Middle frontal gyrus (tissue), 1 donor: ENCODE measurements around the gene ABHD2.
"Not testable (repeated sequence)": the region's sequence is repeated elsewhere in the genome, so short reads cannot be mapped to it uniquely, and the experiment has no call there.

Experiments
- DNase-seq: peaks from one replicate; pipeline ENCODE4 v3.0.0-alpha.2; 2015; ENCODE audit warnings: low spot score; ENCODE audit errors: extremely low spot score

The ABHD2 gene

DNA sequence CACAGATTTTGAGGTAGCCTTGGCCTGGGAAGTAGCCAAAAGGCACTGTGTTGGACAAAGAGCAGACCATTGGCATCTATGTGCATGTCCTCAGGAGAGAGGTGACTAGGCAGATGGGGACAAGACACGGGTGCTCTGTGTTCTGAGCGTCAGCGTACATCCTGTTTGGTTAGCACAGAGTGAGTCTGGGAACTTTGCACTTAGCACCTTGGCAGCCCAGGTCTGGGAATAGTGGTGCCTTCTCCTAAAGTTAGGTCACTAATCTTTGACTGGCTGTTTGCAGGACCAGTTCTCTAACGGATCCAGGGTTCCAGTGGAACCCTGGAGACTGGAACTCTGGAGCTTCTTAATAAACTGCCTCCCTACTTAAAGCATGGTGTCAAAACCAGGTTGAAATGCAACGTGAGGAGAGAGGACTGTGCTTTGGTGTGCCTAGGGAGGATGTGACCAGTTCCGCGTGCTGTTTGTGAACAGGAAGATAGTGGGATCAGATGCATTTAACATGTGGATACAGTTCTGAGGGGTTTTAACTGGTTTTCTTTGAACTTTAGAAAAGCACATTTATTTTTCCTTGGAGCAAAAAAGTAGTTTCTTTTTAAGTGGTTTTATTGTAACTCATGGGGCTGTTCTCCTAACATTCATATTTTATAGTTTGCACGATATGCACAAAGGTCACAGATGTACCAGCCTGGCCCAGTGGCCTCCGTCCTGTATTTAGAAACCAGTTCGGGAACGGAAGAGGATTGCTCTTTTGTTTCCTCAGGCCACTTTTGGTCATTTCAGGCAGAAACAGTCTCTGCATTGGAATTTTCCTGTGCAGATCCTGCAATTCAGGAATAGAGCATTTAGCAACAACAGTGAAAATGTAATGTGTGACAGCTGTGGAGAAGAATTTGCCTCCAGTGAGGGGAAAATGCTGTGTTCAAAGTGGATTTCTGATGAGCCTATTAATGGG is 48.8 kb downstream of the ABHD2 start:
- DNase-seq, result no peak

GRCh38 chr15:89137926-89138325 is 49.7 kb downstream of the ABHD2 start:
- DNase-seq, result no peak

DNA sequence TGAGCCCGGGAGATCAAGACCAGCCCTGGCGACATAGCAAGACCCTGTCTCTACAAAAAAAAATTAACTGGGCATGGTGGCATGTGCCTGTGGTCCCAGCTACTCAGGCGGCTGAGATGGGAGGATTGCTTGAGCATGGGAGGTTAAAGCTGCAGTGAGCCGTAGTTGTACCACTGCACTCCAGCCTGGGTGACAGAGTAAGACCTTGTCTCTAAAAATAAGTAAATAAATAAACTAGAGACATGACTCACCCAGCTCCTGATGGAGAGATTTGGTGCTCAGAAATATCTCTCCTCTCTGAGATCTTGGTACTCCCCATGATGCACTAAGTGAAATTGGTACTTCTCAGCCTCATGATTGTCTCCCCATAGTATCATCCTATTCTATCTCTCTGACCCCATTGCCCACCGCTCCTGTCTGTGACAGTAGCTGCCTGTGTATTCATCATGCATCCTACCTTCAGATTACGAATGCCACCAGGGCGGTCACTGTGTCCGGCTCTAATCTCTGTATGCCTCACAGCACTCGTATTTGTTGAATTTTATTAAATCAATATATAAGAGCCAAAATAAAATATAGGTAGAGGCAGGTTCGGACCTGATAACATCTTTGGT is 50.9 kb downstream of the ABHD2 start:
- no peak for DNase-seq

- DNase-seq, result no peak
These were observed 51.6 kb downstream of the ABHD2 start for GRCh38 chr15:89139613-89140499.

DNA sequence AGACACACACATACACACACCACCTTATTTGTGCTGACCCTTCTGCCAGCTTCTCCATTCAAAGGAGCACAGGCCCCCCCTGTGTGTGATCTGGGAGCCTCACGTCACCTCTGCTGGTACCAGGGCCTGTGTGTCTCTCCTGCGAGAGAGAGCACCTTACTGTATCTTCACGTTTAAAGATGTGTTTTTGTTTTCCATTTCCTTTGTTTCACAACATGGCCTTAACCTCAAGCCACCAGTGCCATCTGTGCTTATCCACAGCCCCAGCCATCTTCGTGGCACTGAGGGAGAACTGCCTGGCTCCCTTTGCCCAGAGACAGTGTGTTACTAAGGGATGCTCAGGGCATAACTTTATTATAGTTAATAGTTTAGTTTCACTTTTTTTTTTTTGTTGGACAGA is 52.3 kb downstream of the ABHD2 start:
- DNase-seq, result no peak

GRCh38 chr15:89141159-89141558 is 52.9 kb downstream of the ABHD2 start:
- DNase-seq, result not testable (repeated sequence)

DNA sequence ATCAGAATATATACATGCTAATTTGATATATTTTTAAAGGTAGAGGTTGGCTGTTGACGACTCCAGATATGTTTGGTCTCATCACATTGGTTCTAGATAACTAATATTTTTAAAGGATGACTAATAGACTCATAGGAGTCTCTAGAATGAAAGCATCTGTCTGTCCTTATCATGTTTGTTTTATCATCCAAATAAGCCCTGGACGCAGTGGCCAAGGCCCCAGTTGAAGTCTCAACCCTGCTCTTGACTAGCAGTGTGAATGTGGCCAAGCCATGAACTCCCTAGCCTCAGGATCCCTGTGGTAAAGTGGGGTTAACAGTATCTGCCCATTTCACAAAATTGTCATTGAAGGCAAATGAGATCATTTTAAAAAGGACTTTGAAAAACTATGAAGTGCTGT is 53.6 kb downstream of the ABHD2 start:
- DNase-seq, result no peak

DNA sequence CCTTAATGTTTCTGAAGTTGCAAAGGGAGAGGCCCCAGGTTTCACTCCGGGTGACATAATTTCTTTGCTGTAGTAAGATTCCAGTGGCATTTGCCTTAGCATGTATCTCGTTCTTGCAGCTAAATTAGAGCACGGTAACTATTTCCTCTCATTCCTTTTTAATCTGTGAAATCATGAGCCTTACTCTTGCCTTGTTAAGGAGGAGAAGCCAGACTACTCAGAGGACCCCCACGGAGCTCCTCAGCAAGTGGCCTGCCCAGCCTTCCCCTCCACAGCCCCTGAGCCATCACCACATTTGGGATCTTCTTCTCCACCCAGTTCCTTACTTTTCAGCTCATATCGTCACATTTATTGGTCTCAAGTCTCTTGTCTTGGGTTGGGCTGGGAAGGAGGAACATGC is 54.2 kb downstream of the ABHD2 start:
- no peak for DNase-seq

- DNase-seq, result no peak
These were observed 55.4 kb downstream of the ABHD2 start for GRCh38 chr15:89143503-89144162.

GRCh38 chr15:89144491-89144890 is 56.2 kb downstream of the ABHD2 start:
- DNase-seq, result no peak

GRCh38 chr15:89146366-89146765 is 58.1 kb downstream of the ABHD2 start:
- DNase-seq, result no peak

- DNase-seq, result no peak
These were observed 59.9 kb downstream of the ABHD2 start for GRCh38 chr15:89148126-89148525.

DNA sequence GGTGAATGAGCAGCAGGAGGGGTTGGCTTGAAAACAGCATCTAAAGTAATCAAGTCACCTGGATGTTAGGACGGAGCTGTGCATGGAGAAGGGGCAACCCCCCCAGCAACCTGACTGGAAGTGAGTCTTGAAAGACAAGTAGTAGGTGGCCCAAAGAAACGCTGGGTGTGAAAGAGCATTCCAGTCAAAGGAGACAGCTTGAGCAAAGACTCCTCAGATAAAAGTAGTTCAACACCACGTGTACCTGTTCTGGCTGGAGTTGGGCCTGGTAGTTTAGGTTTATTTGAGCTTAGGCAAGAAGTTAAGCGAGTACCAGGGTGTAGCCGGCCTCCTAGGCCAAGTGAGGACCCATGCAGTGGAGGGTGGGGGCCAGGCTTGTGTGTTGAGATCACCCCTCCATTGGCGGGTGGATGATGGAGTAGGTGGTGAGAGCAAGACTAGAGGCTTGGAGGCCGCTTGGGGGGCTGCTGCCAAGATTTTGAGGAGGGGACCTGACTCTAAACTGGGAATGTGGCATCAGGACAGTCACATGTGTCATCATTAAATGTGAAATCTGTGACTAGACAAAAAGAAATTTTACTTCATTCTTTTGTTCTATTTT is 61.3 kb downstream of the ABHD2 start:
- DNase-seq, result no peak

DNA sequence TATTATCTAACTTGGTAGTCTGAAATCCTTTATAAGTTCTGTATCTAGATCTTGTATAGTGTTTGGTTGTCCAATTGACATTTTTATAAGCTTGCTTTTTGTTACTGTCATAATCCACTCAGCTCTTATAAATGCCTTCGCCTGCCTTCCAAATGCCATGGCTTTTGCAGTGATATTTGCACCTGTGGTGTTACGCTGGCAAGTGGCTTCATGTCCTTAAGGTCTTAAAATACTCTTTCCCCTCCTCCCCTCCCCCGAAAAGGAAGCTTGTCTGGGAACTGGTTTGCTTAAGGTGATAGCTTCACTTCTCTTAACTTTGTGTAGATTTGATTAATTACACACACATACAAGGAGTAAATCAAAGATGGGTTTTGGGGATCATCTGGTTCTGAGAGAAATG is 62.0 kb downstream of the ABHD2 start:
- no peak for DNase-seq

GRCh38 chr15:89150762-89151664 is 62.8 kb downstream of the ABHD2 start:
- DNase-seq, result no peak

- DNase-seq, result no peak
These were observed 66.9 kb downstream of the ABHD2 start for GRCh38 chr15:89155122-89155521.

DNA sequence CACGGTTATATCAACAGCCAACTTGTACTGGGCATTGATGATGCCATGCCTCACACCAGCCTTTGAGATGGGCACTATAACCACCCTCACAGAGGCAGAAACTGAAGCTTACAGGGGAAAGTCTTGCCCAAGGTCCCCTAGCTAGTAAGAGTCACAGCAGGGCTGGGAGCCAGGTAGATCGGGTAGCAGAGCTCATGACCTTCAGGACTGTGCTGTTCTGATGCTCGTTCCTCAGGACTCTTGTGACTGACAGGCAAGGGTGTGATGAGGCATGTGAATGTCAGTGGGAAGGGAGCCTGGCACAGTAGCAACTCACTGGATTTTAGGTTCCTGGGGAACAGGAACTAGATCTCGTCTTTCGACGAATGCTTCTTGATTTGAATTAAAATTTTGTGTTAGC is 67.4 kb downstream of the ABHD2 start:
- DNase-seq, result no peak

GRCh38 chr15:89157061-89157460 is 68.8 kb downstream of the ABHD2 start:
- DNase-seq, result no peak

- DNase-seq, result no peak
These were observed 69.8 kb downstream of the ABHD2 start for GRCh38 chr15:89157918-89158564.
